ENCODE measurements around the gene CHMP2B. TPM values are rescaled to one million over a fixed set of nuclear protein-coding genes. Genes with fewer than 3 reads are reported as not detected.

Gene CHMP2B
- total and polyA plus RNA-seq, 2 of the 8 experiments (the other 6 are each of a cell fraction or from before 2014, with no cell fraction given): 14.0 to 56.5 TPM

DNA sequence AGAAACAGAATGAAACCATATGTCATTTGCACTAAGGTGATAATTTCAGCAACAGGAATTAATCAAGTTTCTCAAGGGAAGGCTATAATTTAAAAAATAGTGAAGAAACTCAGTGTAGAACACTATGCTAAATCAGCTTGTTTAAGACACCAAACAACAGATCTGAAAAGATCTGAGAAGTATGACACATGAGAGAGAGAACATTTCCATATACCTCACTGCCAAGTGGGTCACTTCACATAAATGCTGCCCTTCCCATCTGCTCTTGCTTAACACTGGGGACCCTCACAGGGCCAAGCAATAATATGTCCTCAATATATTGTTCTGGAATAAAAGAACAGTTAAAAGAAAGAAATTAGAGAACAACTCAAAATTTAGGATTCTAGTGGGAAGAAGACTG is 45.6 kb upstream of the CHMP2B start (continued):
- TF ChIP-seq RBBP5 (IDR thresholded peaks at IDR 0.05; ENCODE audit: borderline replicate concordance, low read depth, low read length) (no peak), SIX5 (IDR thresholded peaks at IDR 0.05; ENCODE audit: low read depth, low read length) (no peak), TBP (IDR thresholded peaks at IDR 0.05; ENCODE audit: low read depth, low read length) (no peak), JUND (IDR thresholded peaks at IDR 0.05; ENCODE audit: low read length) (no peak), KDM4A (IDR thresholded peaks at IDR 0.05; ENCODE audit: low read depth, low read length, severe bottlenecking) (no peak), BACH1 (IDR thresholded peaks at IDR 0.05; ENCODE audit: low read length) (no peak), BCL11A (IDR thresholded peaks at IDR 0.05; ENCODE audit: low read depth in 2 of 2, low read length in 2 of 2) (no peak)

All from H1 (cell line).